H9 (cell line): ENCODE measurements around the gene ATRNL1. TPM values are rescaled to one million over a fixed set of nuclear protein-coding genes. Genes with fewer than 3 reads are reported as not detected.

Experiments used
- DNase-seq: peaks from one replicate; pipeline ENCODE4 v3.0.0-alpha.2; 2017
- H2AFZ ChIP-seq: one replicate; pipeline ENCODE4 v1.6.1; 2013; ENCODE audit warnings: mild to moderate bottlenecking, low read length, control low read depth, moderate library complexity
- H2AK5ac ChIP-seq: 2 replicates; pipeline ENCODE4 v1.6.1; 2013; ENCODE audit warnings: low read length, control low read depth, mixed read lengths; ENCODE audit not compliant: insufficient read length
- H2BK120ac ChIP-seq: one replicate; pipeline ENCODE4 v1.6.1; 2013; ENCODE audit warnings: low read depth, mild to moderate bottlenecking, low read length, control low read depth, inconsistent platforms; ENCODE audit not compliant: poor library complexity, severe bottlenecking
- H2BK12ac ChIP-seq: 2 replicates; pipeline ENCODE4 v1.6.1; 2013; ENCODE audit warnings: low read length, control low read depth, mixed read lengths, low read depth; ENCODE audit not compliant: insufficient read length
- H2BK15ac ChIP-seq: 2 replicates; pipeline ENCODE4 v1.6.1; 2013; ENCODE audit warnings: low read depth, low read length, control low read depth
- H2BK20ac ChIP-seq: one replicate; pipeline ENCODE4 v1.6.1; 2013; ENCODE audit warnings: low read depth, mild to moderate bottlenecking, low read length, control low read depth, inconsistent platforms; ENCODE audit not compliant: poor library complexity, severe bottlenecking
- H2BK5ac ChIP-seq: 2 replicates; pipeline ENCODE4 v1.6.1; 2013; ENCODE audit warnings: low read length, control low read depth, mixed read lengths; ENCODE audit not compliant: insufficient read length
- H3K14ac ChIP-seq: 2 replicates; pipeline ENCODE4 v1.6.1; 2013; ENCODE audit warnings: low read length, control low read depth; ENCODE audit not compliant: insufficient read depth
- H3K18ac ChIP-seq: 2 replicates; pipeline ENCODE4 v1.6.1; 2013; ENCODE audit warnings: low read depth, mild to moderate bottlenecking, mixed read lengths, low read length, control low read depth; ENCODE audit not compliant: insufficient read length
- H3K23ac ChIP-seq: 2 replicates; pipeline ENCODE4 v1.6.1; 2013; ENCODE audit warnings: low read length, control low read depth, mixed read lengths, low read depth; ENCODE audit not compliant: insufficient read length
- H3K23me2 ChIP-seq: 2 replicates; pipeline ENCODE4 v1.6.1; 2013; ENCODE audit warnings: low read depth, mild to moderate bottlenecking, mixed read lengths, low read length, control low read depth; ENCODE audit not compliant: insufficient read length, poor library complexity, severe bottlenecking
- H3K27ac ChIP-seq: 2 replicates; pipeline ENCODE4 v1.5.1; 2013; ENCODE audit warnings: low read length, control low read depth, mixed read lengths, low read depth; ENCODE audit not compliant: insufficient read length
- H3K27me3 ChIP-seq: 2 replicates; pipeline ENCODE4 v1.6.1; 2013; ENCODE audit warnings: low read length, control low read depth, inconsistent platforms; ENCODE audit not compliant: insufficient read depth
- H3K4ac ChIP-seq: 2 replicates; pipeline ENCODE4 v1.6.1; 2013; ENCODE audit warnings: low read depth, mild to moderate bottlenecking, control low read depth, inconsistent platforms, low read length, moderate library complexity
- H3K4me1 ChIP-seq: 2 replicates; pipeline ENCODE4 v1.6.1; 2013; ENCODE audit warnings: low read length, control low read depth, inconsistent platforms; ENCODE audit not compliant: insufficient read depth
- H3K4me2 ChIP-seq: 2 replicates; pipeline ENCODE4 v1.6.1; 2013; ENCODE audit warnings: low read length, control low read depth, mixed read lengths; ENCODE audit not compliant: insufficient read length, insufficient read depth
- H3K56ac ChIP-seq: 2 replicates; pipeline ENCODE4 v1.6.1; 2013; ENCODE audit warnings: low read depth, mild to moderate bottlenecking, mixed read lengths, low read length, control low read depth; ENCODE audit not compliant: insufficient read length
- H3K79me1 ChIP-seq: 2 replicates; pipeline ENCODE4 v1.6.1; 2013; ENCODE audit warnings: low read depth, mild to moderate bottlenecking, moderate library complexity, low read length, control low read depth, inconsistent platforms; ENCODE audit not compliant: insufficient read depth, poor library complexity, severe bottlenecking
- H3K79me2 ChIP-seq: 2 replicates; pipeline ENCODE4 v1.6.1; 2013; ENCODE audit warnings: low read length, control low read depth, inconsistent platforms; ENCODE audit not compliant: insufficient read depth
- H3K9ac ChIP-seq: 2 replicates; pipeline ENCODE4 v1.6.1; 2013; ENCODE audit warnings: low read length, control low read depth, mixed read lengths; ENCODE audit not compliant: insufficient read length; ENCODE audit errors: extremely low read depth
- H3K9me3 ChIP-seq: one replicate; pipeline ENCODE4 v1.6.1; 2013; ENCODE audit warnings: low read depth, low read length, inconsistent platforms; ENCODE audit not compliant: control insufficient read depth
- H3T11ph ChIP-seq: one replicate; pipeline ENCODE4 v1.6.1; 2013; ENCODE audit warnings: mild to moderate bottlenecking, low read length, control low read depth, inconsistent platforms
- H4K20me1 ChIP-seq: one replicate; pipeline ENCODE4 v1.6.1; 2013; ENCODE audit not compliant: control insufficient read depth, insufficient read length, insufficient read depth
- H4K5ac ChIP-seq: 2 replicates; pipeline ENCODE4 v1.6.1; 2013; ENCODE audit warnings: low read depth, mild to moderate bottlenecking, mixed read lengths, low read length, control low read depth; ENCODE audit not compliant: insufficient read length
- H4K8ac ChIP-seq: replicated peaks from 2 replicates; pipeline ENCODE4 v1.6.1; 2013; ENCODE audit warnings: low read length, control low read depth, mixed read lengths, low read depth; ENCODE audit not compliant: insufficient read length
- H4K91ac ChIP-seq: 2 replicates; pipeline ENCODE4 v1.6.1; 2013; ENCODE audit warnings: low read depth, mild to moderate bottlenecking, moderate library complexity, mixed read lengths, low read length, control low read depth; ENCODE audit not compliant: insufficient read length
- H3K27ac Mint-ChIP-seq, 3 experiments: 2 replicates in 2 of 3; 3 replicates in 1 of 3; pipeline ENCODE4 v1.8.0; 2020 to 2021; ENCODE audit warnings: mixed read lengths in 3 of 3, mild to moderate bottlenecking in 1 of 3, moderate library complexity in 1 of 3
- H3K27me3 Mint-ChIP-seq: 2 replicates; pipeline ENCODE4 v1.8.0; 2021; ENCODE audit warnings: low read depth, mild to moderate bottlenecking, moderate library complexity, mixed read lengths
- H3K36me3 Mint-ChIP-seq, 3 experiments: 2 replicates in 2 of 3; 3 replicates in 1 of 3; pipeline ENCODE4 v1.8.0; 2020 to 2021; ENCODE audit warnings: low read depth in 3 of 3, mixed read lengths in 3 of 3; ENCODE audit not compliant: insufficient read depth in 1 of 3
- H3K4me1 Mint-ChIP-seq, 2 experiments: 2 replicates each; pipeline ENCODE4 v1.8.0; 2020; ENCODE audit warnings: mixed read lengths in 2 of 2
- H3K4me3 Mint-ChIP-seq, 2 experiments: 2 replicates in 1 of 2; 3 replicates in 1 of 2; pipeline ENCODE4 v1.8.0; 2020 to 2021; ENCODE audit warnings: mild to moderate bottlenecking in 2 of 2, mixed read lengths in 2 of 2, moderate library complexity in 1 of 2
- H3K9me3 Mint-ChIP-seq, 2 experiments: 2 replicates in 1 of 2; 3 replicates in 1 of 2; pipeline ENCODE4 v1.8.0; 2020; ENCODE audit warnings: mild to moderate bottlenecking in 2 of 2, mixed read lengths in 2 of 2, moderate library complexity in 1 of 2
- WGBS: extraction: QIAGEN DNeasy Blood & Tissue Kit; methylation state at CpG from one replicate; pipeline ENCODE4 v1.1.7; 2013; ENCODE audit warnings: missing lambda C conversion rate, low lambda C conversion rate, mixed read lengths; ENCODE audit not compliant: insufficient read length; ENCODE audit errors: extremely low coverage; 5-methylcytosine and 5-hydroxymethylcytosine counted together
- total RNA-seq: library from RNA; stranded (reverse); gene quantifications from 2 replicates; pipeline ENCODE4 v1.2.1, GENCODE V29; 2021
- TF ChIP-seq, protein P1 (sequence below): fragments of 200-600 bp; sonication (generic); conservative IDR thresholded peaks from 3 replicates; pipeline ENCODE4 v1.8.0; 2021; ENCODE audit warnings: antibody characterized with exemption, mild to moderate bottlenecking

ATRNL1 gene
- total RNA-seq, 1 experiment from 2014 or later = 9.2 TPM

DNA sequence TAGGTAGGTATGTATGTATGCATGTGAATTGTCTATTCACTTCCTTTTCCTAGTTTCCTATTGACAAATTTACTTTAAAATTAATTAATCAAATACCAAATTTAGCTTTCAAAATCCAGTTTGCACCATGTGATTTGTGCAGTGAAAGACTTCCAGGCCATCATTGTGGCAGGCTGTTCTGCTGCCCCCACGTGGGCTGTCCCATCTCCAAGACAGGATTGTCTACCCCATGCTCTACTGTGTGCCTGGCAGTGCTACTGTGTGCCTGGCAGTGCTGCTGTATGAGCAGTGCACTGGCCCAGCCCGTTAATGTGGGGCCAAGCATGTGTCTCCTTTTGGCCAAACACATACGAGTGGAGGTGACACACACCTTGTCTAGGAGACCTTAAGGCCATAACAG, 805.1 kb downstream of the ATRNL1 start:
- H2BK5ac ChIP-seq = no peak overlapping the region
- no peak overlapping the region for H2BK120ac ChIP-seq
- H3K4ac ChIP-seq = no peak overlapping the region
- no peak overlapping the region for H3K9ac ChIP-seq
- Mint-ChIP-seq H3K4me1 (peaks cover 5 to 12% of the 10 kb centered on the region in 2 experiments), H3K36me3 (no peaks in the 10 kb centered on the region), H3K27me3 (no peaks in the 10 kb centered on the region), H3K9me3 (no peaks in the 10 kb centered on the region), H3K27ac (no peak overlapping the region; a peak in 1 of 7 replicates), H3K4me3 (no peak overlapping the region)
- no peaks in the 10 kb centered on the region for H3K79me1 ChIP-seq
- no peak overlapping the region for H3K18ac ChIP-seq
- no peak overlapping the region for H3K14ac ChIP-seq
- no peak for DNase-seq
- no peak overlapping the region for H3K4me2 ChIP-seq
- H2AFZ ChIP-seq = no peak overlapping the region
- no peak overlapping the region for H3K56ac ChIP-seq
- no CpG with 5 or more reads among the region's 3 CpGs for WGBS
- H2BK15ac ChIP-seq = no peak overlapping the region
- no peak overlapping the region for H2AK5ac ChIP-seq
- TF ChIP-seq, protein P1, sequence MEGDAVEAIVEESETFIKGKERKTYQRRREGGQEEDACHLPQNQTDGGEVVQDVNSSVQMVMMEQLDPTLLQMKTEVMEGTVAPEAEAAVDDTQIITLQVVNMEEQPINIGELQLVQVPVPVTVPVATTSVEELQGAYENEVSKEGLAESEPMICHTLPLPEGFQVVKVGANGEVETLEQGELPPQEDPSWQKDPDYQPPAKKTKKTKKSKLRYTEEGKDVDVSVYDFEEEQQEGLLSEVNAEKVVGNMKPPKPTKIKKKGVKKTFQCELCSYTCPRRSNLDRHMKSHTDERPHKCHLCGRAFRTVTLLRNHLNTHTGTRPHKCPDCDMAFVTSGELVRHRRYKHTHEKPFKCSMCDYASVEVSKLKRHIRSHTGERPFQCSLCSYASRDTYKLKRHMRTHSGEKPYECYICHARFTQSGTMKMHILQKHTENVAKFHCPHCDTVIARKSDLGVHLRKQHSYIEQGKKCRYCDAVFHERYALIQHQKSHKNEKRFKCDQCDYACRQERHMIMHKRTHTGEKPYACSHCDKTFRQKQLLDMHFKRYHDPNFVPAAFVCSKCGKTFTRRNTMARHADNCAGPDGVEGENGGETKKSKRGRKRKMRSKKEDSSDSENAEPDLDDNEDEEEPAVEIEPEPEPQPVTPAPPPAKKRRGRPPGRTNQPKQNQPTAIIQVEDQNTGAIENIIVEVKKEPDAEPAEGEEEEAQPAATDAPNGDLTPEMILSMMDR = no peak
- peaks cover 5% of the 10 kb centered on the region; the same call in 1 of the 2 replicates for H3K4me1 ChIP-seq
- H3K23ac ChIP-seq = no peak overlapping the region
- no peak overlapping the region for H2BK12ac ChIP-seq
- no peak overlapping the region for H3K27ac ChIP-seq
- H4K5ac ChIP-seq = no peak overlapping the region
- no peaks in the 10 kb centered on the region for H3K9me3 ChIP-seq
- no peaks in the 10 kb centered on the region for H3K23me2 ChIP-seq
- no peaks in the 10 kb centered on the region for H3K79me2 ChIP-seq
- no peak overlapping the region for H4K91ac ChIP-seq
- no peaks in the 10 kb centered on the region for H4K20me1 ChIP-seq
- no peaks in the 10 kb centered on the region for H3K27me3 ChIP-seq
- H3T11ph ChIP-seq = no peak overlapping the region
- H4K8ac ChIP-seq = no peak overlapping the region
- H2BK20ac ChIP-seq = no peak overlapping the region
